H9 (cell line): ENCODE data around the gene TBC1D24. TPM values are rescaled to one million over a fixed set of nuclear protein-coding genes. Genes with fewer than 3 reads are reported as not detected.

Source experiments
- DNase-seq: peaks from one replicate; pipeline ENCODE4 v3.0.0-alpha.2; 2017
- H2AFZ ChIP-seq: one replicate; pipeline ENCODE4 v1.6.1; 2013; ENCODE audit warnings: mild to moderate bottlenecking, low read length, control low read depth, moderate library complexity
- H2AK5ac ChIP-seq: 2 replicates; pipeline ENCODE4 v1.6.1; 2013; ENCODE audit warnings: low read length, control low read depth, mixed read lengths; ENCODE audit not compliant: insufficient read length
- H2BK120ac ChIP-seq: one replicate; pipeline ENCODE4 v1.6.1; 2013; ENCODE audit warnings: low read depth, mild to moderate bottlenecking, low read length, control low read depth, inconsistent platforms; ENCODE audit not compliant: poor library complexity, severe bottlenecking
- H2BK12ac ChIP-seq: 2 replicates; pipeline ENCODE4 v1.6.1; 2013; ENCODE audit warnings: low read length, control low read depth, mixed read lengths, low read depth; ENCODE audit not compliant: insufficient read length
- H2BK15ac ChIP-seq: 2 replicates; pipeline ENCODE4 v1.6.1; 2013; ENCODE audit warnings: low read depth, low read length, control low read depth
- H2BK20ac ChIP-seq: one replicate; pipeline ENCODE4 v1.6.1; 2013; ENCODE audit warnings: low read depth, mild to moderate bottlenecking, low read length, control low read depth, inconsistent platforms; ENCODE audit not compliant: poor library complexity, severe bottlenecking
- H2BK5ac ChIP-seq: 2 replicates; pipeline ENCODE4 v1.6.1; 2013; ENCODE audit warnings: low read length, control low read depth, mixed read lengths; ENCODE audit not compliant: insufficient read length
- H3K14ac ChIP-seq: 2 replicates; pipeline ENCODE4 v1.6.1; 2013; ENCODE audit warnings: low read length, control low read depth; ENCODE audit not compliant: insufficient read depth
- H3K18ac ChIP-seq: 2 replicates; pipeline ENCODE4 v1.6.1; 2013; ENCODE audit warnings: low read depth, mild to moderate bottlenecking, mixed read lengths, low read length, control low read depth; ENCODE audit not compliant: insufficient read length
- H3K23ac ChIP-seq: 2 replicates; pipeline ENCODE4 v1.6.1; 2013; ENCODE audit warnings: low read length, control low read depth, mixed read lengths, low read depth; ENCODE audit not compliant: insufficient read length
- H3K23me2 ChIP-seq: 2 replicates; pipeline ENCODE4 v1.6.1; 2013; ENCODE audit warnings: low read depth, mild to moderate bottlenecking, mixed read lengths, low read length, control low read depth; ENCODE audit not compliant: insufficient read length, poor library complexity, severe bottlenecking
- H3K27ac ChIP-seq: 2 replicates; pipeline ENCODE4 v1.5.1; 2013; ENCODE audit warnings: low read length, control low read depth, mixed read lengths, low read depth; ENCODE audit not compliant: insufficient read length
- H3K27me3 ChIP-seq: 2 replicates; pipeline ENCODE4 v1.6.1; 2013; ENCODE audit warnings: low read length, control low read depth, inconsistent platforms; ENCODE audit not compliant: insufficient read depth
- H3K4ac ChIP-seq: 2 replicates; pipeline ENCODE4 v1.6.1; 2013; ENCODE audit warnings: low read depth, mild to moderate bottlenecking, control low read depth, inconsistent platforms, low read length, moderate library complexity
- H3K4me1 ChIP-seq: 2 replicates; pipeline ENCODE4 v1.6.1; 2013; ENCODE audit warnings: low read length, control low read depth, inconsistent platforms; ENCODE audit not compliant: insufficient read depth
- H3K4me2 ChIP-seq: 2 replicates; pipeline ENCODE4 v1.6.1; 2013; ENCODE audit warnings: low read length, control low read depth, mixed read lengths; ENCODE audit not compliant: insufficient read length, insufficient read depth
- H3K56ac ChIP-seq: 2 replicates; pipeline ENCODE4 v1.6.1; 2013; ENCODE audit warnings: low read depth, mild to moderate bottlenecking, mixed read lengths, low read length, control low read depth; ENCODE audit not compliant: insufficient read length
- H3K79me1 ChIP-seq: 2 replicates; pipeline ENCODE4 v1.6.1; 2013; ENCODE audit warnings: low read depth, mild to moderate bottlenecking, moderate library complexity, low read length, control low read depth, inconsistent platforms; ENCODE audit not compliant: insufficient read depth, poor library complexity, severe bottlenecking
- H3K79me2 ChIP-seq: 2 replicates; pipeline ENCODE4 v1.6.1; 2013; ENCODE audit warnings: low read length, control low read depth, inconsistent platforms; ENCODE audit not compliant: insufficient read depth
- H3K9ac ChIP-seq: 2 replicates; pipeline ENCODE4 v1.6.1; 2013; ENCODE audit warnings: low read length, control low read depth, mixed read lengths; ENCODE audit not compliant: insufficient read length; ENCODE audit errors: extremely low read depth
- H3K9me3 ChIP-seq: one replicate; pipeline ENCODE4 v1.6.1; 2013; ENCODE audit warnings: low read depth, low read length, inconsistent platforms; ENCODE audit not compliant: control insufficient read depth
- H3T11ph ChIP-seq: one replicate; pipeline ENCODE4 v1.6.1; 2013; ENCODE audit warnings: mild to moderate bottlenecking, low read length, control low read depth, inconsistent platforms
- H4K20me1 ChIP-seq: one replicate; pipeline ENCODE4 v1.6.1; 2013; ENCODE audit not compliant: control insufficient read depth, insufficient read length, insufficient read depth
- H4K5ac ChIP-seq: 2 replicates; pipeline ENCODE4 v1.6.1; 2013; ENCODE audit warnings: low read depth, mild to moderate bottlenecking, mixed read lengths, low read length, control low read depth; ENCODE audit not compliant: insufficient read length
- H4K8ac ChIP-seq: replicated peaks from 2 replicates; pipeline ENCODE4 v1.6.1; 2013; ENCODE audit warnings: low read length, control low read depth, mixed read lengths, low read depth; ENCODE audit not compliant: insufficient read length
- H4K91ac ChIP-seq: 2 replicates; pipeline ENCODE4 v1.6.1; 2013; ENCODE audit warnings: low read depth, mild to moderate bottlenecking, moderate library complexity, mixed read lengths, low read length, control low read depth; ENCODE audit not compliant: insufficient read length
- H3K27ac Mint-ChIP-seq, 3 experiments: 2 replicates in 2 of 3; 3 replicates in 1 of 3; pipeline ENCODE4 v1.8.0; 2020 to 2021; ENCODE audit warnings: mixed read lengths in 3 of 3, mild to moderate bottlenecking in 1 of 3, moderate library complexity in 1 of 3
- H3K27me3 Mint-ChIP-seq: 2 replicates; pipeline ENCODE4 v1.8.0; 2021; ENCODE audit warnings: low read depth, mild to moderate bottlenecking, moderate library complexity, mixed read lengths
- H3K36me3 Mint-ChIP-seq, 3 experiments: 2 replicates in 2 of 3; 3 replicates in 1 of 3; pipeline ENCODE4 v1.8.0; 2020 to 2021; ENCODE audit warnings: low read depth in 3 of 3, mixed read lengths in 3 of 3; ENCODE audit not compliant: insufficient read depth in 1 of 3
- H3K4me1 Mint-ChIP-seq, 2 experiments: 2 replicates each; pipeline ENCODE4 v1.8.0; 2020; ENCODE audit warnings: mixed read lengths in 2 of 2
- H3K4me3 Mint-ChIP-seq, 2 experiments: 2 replicates in 1 of 2; 3 replicates in 1 of 2; pipeline ENCODE4 v1.8.0; 2020 to 2021; ENCODE audit warnings: mild to moderate bottlenecking in 2 of 2, mixed read lengths in 2 of 2, moderate library complexity in 1 of 2
- H3K9me3 Mint-ChIP-seq, 2 experiments: 2 replicates in 1 of 2; 3 replicates in 1 of 2; pipeline ENCODE4 v1.8.0; 2020; ENCODE audit warnings: mild to moderate bottlenecking in 2 of 2, mixed read lengths in 2 of 2, moderate library complexity in 1 of 2
- WGBS: extraction: QIAGEN DNeasy Blood & Tissue Kit; methylation state at CpG from one replicate; pipeline ENCODE4 v1.1.7; 2013; ENCODE audit warnings: missing lambda C conversion rate, low lambda C conversion rate, mixed read lengths; ENCODE audit not compliant: insufficient read length; ENCODE audit errors: extremely low coverage; 5-methylcytosine and 5-hydroxymethylcytosine counted together
- total RNA-seq: library from RNA; stranded (reverse); gene quantifications from 2 replicates; pipeline ENCODE4 v1.2.1, GENCODE V29; 2021
- TF ChIP-seq, protein P1 (sequence below): fragments of 200-600 bp; sonication (generic); conservative IDR thresholded peaks from 3 replicates; pipeline ENCODE4 v1.8.0; 2021; ENCODE audit warnings: antibody characterized with exemption, mild to moderate bottlenecking

TBC1D24 gene
- total RNA-seq, 1 experiment from 2014 or later, result 19.0 TPM

DNA sequence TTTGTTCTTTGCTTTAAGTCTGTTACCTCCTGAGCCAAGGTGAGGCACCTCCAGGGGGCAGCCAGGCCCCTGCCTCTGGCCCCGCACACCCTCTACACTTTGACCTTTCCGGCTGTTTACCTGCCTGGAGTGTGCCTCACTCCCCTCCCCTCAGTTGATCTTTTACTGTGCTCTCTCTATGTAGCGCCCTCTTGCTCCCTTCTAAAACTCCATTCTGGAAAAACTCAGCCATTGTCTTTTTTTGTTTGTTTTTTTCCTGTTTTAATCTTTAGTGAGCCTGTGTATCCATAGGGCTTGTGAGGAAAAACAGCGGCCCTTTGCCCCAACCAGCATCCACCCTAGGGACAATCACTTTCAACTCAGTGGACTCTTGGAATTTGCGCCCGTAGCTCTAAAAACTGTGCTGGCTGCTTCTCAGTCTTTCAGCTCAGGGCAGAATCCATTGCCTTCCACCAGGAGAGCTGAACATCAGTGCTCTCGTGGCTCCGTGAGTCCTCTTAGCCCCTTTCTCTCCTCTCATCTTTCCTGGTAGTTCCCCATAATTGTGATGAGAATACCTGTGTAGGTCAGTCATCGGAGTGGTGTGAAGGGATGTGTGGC, 49.5 kb downstream of the TBC1D24 start:
- H2BK15ac ChIP-seq, result no peak overlapping the region
- H2BK5ac ChIP-seq, result no peak overlapping the region
- H3K14ac ChIP-seq, result no peak overlapping the region
- H3K9ac ChIP-seq, result no peak overlapping the region
- H4K20me1 ChIP-seq, result no peaks in the 10 kb centered on the region
- DNase-seq, result peak; percentile 32
- no peak overlapping the region for H3K27ac ChIP-seq
- peaks cover 2% of the 10 kb centered on the region for H3K79me1 ChIP-seq
- H2BK20ac ChIP-seq, result no peak overlapping the region
- H3K4me1 ChIP-seq, result no peaks in the 10 kb centered on the region
- H3K27me3 ChIP-seq, result no peaks in the 10 kb centered on the region
- Mint-ChIP-seq H3K27ac (peak overlapping the region in 2 of 3 experiments; percentile 55 to 97; a peak in 3 of 7 replicates), H3K36me3 (peaks cover 6 to 47% (median 29%) of the 10 kb centered on the region in 3 experiments; a peak in 6 of 7 replicates), H3K4me3 (no peak overlapping the region), H3K27me3 (no peaks in the 10 kb centered on the region; the same call in 1 of the 2 replicates), H3K4me1 (peaks cover 8 to 16% of the 10 kb centered on the region in 2 experiments), H3K9me3 (no peaks in the 10 kb centered on the region)
- no peak overlapping the region for H4K91ac ChIP-seq
- H3K4me2 ChIP-seq, result no peak overlapping the region
- TF ChIP-seq, protein P1, sequence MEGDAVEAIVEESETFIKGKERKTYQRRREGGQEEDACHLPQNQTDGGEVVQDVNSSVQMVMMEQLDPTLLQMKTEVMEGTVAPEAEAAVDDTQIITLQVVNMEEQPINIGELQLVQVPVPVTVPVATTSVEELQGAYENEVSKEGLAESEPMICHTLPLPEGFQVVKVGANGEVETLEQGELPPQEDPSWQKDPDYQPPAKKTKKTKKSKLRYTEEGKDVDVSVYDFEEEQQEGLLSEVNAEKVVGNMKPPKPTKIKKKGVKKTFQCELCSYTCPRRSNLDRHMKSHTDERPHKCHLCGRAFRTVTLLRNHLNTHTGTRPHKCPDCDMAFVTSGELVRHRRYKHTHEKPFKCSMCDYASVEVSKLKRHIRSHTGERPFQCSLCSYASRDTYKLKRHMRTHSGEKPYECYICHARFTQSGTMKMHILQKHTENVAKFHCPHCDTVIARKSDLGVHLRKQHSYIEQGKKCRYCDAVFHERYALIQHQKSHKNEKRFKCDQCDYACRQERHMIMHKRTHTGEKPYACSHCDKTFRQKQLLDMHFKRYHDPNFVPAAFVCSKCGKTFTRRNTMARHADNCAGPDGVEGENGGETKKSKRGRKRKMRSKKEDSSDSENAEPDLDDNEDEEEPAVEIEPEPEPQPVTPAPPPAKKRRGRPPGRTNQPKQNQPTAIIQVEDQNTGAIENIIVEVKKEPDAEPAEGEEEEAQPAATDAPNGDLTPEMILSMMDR, result peak; percentile 18; the same call in 2 of the 3 replicates
- no peak overlapping the region for H2AFZ ChIP-seq
- H3K23ac ChIP-seq, result no peak overlapping the region
- H3K56ac ChIP-seq, result no peak overlapping the region
- H2BK12ac ChIP-seq, result no peak overlapping the region
- H3T11ph ChIP-seq, result no peak overlapping the region
- H3K23me2 ChIP-seq, result peaks cover 4% of the 10 kb centered on the region
- H3K9me3 ChIP-seq, result no peaks in the 10 kb centered on the region
- no peak overlapping the region for H3K4ac ChIP-seq
- H3K18ac ChIP-seq, result no peak overlapping the region
- no peaks in the 10 kb centered on the region for H3K79me2 ChIP-seq
- WGBS, result no CpG with 5 or more reads among the region's 9 CpGs
- no peak overlapping the region for H4K8ac ChIP-seq
- no peak overlapping the region for H2BK120ac ChIP-seq
- H2AK5ac ChIP-seq, result no peak overlapping the region
- no peak overlapping the region for H4K5ac ChIP-seq
